Measurements from ENCODE around the gene NR2C1. TPM values are rescaled to one million over a fixed set of nuclear protein-coding genes. Genes with fewer than 3 reads are reported as not detected.

The NR2C1 gene
- total RNA-seq, 1 donor from 2014 or later = 187 TPM

DNA sequence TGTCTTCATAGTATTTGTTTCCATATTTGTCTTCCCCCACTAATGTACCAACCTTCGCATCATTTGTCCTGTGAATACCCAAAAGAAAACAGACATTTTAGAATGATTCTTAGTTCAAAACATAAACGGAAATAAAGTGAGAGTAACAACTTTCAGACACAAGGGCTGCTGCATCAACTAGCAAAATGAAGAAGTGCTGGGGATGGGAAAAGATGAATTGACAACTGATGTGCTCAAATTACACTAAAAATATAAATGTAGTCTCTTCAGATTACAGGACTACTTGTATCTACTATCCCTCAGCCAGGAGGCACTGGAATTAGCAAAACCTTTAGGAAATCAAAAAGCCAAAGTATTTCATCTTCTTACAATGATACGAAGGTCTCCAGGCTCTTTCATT lies 70.7 kb downstream of the NR2C1 start:
- Histone ChIP-seq H3K9me3 (ENCODE audit: low read depth) (no peaks in the 10 kb centered on the region), H3F3A (ENCODE audit: low read depth) (no peaks in the 10 kb centered on the region), H3K27ac (no peak overlapping the region), H2AFZ (replicated peaks) (peak overlapping the region; percentile 77), H3K36me3 (peaks cover 7% of the 10 kb centered on the region), H3K9ac (peak overlapping the region; percentile 56), H3K79me2 (ENCODE audit: low read depth) (peaks cover 50% of the 10 kb centered on the region), H4K20me1 (ENCODE audit: low read depth) (no peaks in the 10 kb centered on the region), H3K4me3 (peak overlapping the region; percentile 81), H3K27me3 (no peaks in the 10 kb centered on the region), H3K4me1 (peaks cover 4% of the 10 kb centered on the region), H3K4me2 (peak overlapping the region; percentile 89)
- H3K36me3 Mint-ChIP-seq = peaks cover 11% of the 10 kb centered on the region
- H3K27ac Mint-ChIP-seq = peak overlapping the region; percentile 20
- H3K4me3 Mint-ChIP-seq = peak overlapping the region; percentile 98
- peaks cover 15% of the 10 kb centered on the region for H3K9me3 Mint-ChIP-seq
- no peak for DNase-seq (ENCODE audit: low spot score)
- TF ChIP-seq EZH2phosphoT487 (IDR thresholded peaks at IDR 0.05) = no peak
- TF ChIP-seq EZH2 (IDR thresholded peaks at IDR 0.05) = no peak
- TF ChIP-seq, protein P1, sequence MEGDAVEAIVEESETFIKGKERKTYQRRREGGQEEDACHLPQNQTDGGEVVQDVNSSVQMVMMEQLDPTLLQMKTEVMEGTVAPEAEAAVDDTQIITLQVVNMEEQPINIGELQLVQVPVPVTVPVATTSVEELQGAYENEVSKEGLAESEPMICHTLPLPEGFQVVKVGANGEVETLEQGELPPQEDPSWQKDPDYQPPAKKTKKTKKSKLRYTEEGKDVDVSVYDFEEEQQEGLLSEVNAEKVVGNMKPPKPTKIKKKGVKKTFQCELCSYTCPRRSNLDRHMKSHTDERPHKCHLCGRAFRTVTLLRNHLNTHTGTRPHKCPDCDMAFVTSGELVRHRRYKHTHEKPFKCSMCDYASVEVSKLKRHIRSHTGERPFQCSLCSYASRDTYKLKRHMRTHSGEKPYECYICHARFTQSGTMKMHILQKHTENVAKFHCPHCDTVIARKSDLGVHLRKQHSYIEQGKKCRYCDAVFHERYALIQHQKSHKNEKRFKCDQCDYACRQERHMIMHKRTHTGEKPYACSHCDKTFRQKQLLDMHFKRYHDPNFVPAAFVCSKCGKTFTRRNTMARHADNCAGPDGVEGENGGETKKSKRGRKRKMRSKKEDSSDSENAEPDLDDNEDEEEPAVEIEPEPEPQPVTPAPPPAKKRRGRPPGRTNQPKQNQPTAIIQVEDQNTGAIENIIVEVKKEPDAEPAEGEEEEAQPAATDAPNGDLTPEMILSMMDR (IDR thresholded peaks at IDR 0.05) = no peak
- no peaks in the 10 kb centered on the region for H3K27me3 Mint-ChIP-seq (ENCODE audit: insufficient read depth, low read depth)
- peaks cover 8% of the 10 kb centered on the region for H3K4me1 Mint-ChIP-seq

DNA sequence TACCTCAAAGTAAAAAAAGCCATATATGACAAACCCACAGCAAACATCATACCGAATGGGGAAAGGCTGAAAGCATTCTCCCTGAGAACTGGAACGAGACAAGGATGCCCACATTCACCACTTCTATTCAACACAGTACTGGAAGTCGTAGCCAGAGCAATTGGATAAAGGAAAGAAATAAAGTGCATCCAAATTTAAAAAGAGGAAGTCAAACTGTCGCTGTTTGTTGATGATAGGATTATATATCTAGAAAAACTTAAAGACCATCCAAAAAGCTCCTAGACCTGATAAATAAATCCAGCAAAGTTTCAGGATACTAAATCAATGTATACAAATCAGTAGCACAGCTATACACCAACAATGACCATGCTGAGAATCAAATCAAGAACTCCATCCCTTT lies 75.1 kb downstream of the NR2C1 start:
- H3K79me2 ChIP-seq (ENCODE audit: low read depth) = peaks cover 76% of the 10 kb centered on the region
- Mint-ChIP-seq H3K27ac (no peak overlapping the region), H3K4me1 (peaks cover 4% of the 10 kb centered on the region), H3K4me3 (no peak overlapping the region), H3K36me3 (peaks cover 16% of the 10 kb centered on the region), H3K27me3 (ENCODE audit: insufficient read depth, low read depth) (no peaks in the 10 kb centered on the region), H3K9me3 (no peaks in the 10 kb centered on the region)
- no peak for DNase-seq (ENCODE audit: low spot score)
- H4K20me1 ChIP-seq (ENCODE audit: low read depth) = no peaks in the 10 kb centered on the region
- no peak overlapping the region for H3K4me2 ChIP-seq
- no peaks in the 10 kb centered on the region for H3K27me3 ChIP-seq
- H3K9me3 ChIP-seq (ENCODE audit: low read depth) = no peaks in the 10 kb centered on the region
- peaks cover 7% of the 10 kb centered on the region for H3K36me3 ChIP-seq
- H3K4me3 ChIP-seq = no peak overlapping the region
- no peak overlapping the region for H3K27ac ChIP-seq
- H3F3A ChIP-seq (ENCODE audit: low read depth) = no peaks in the 10 kb centered on the region
- H3K9ac ChIP-seq = no peak overlapping the region
- TF ChIP-seq, protein P1 (IDR thresholded peaks at IDR 0.05) = no peak
- TF ChIP-seq EZH2phosphoT487 (IDR thresholded peaks at IDR 0.05) = no peak
- no peak for TF ChIP-seq EZH2 (IDR thresholded peaks at IDR 0.05)
- no peak overlapping the region for H2AFZ ChIP-seq (replicated peaks)
- peaks cover 4% of the 10 kb centered on the region for H3K4me1 ChIP-seq

DNA sequence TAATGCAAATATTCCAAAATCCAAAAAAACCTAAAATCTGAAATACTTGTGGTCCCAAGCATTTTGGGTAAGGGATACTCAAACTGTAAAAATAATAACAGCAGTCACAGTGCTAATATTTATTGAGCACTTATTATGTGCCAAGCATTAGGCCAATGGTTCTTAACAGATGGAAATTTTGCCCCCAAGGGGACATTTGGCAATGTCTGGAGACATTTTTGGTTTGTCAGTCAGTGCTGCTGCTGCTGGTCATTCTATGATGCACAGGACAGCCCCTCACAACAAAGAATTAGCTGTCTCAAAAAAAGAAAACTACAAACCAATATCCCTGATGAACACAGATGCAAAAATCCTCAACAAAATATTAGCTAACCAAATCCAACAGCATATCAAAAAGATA lies 75.7 kb downstream of the NR2C1 start:
- peaks cover 16% of the 10 kb centered on the region for H3K36me3 Mint-ChIP-seq
- H3K4me3 Mint-ChIP-seq = no peak overlapping the region
- no peak overlapping the region for H3K4me2 ChIP-seq
- TF ChIP-seq EZH2 (IDR thresholded peaks at IDR 0.05) = no peak
- TF ChIP-seq EZH2phosphoT487 (IDR thresholded peaks at IDR 0.05) = no peak
- TF ChIP-seq, protein P1 (IDR thresholded peaks at IDR 0.05) = no peak
- no peaks in the 10 kb centered on the region for H4K20me1 ChIP-seq (ENCODE audit: low read depth)
- H3F3A ChIP-seq (ENCODE audit: low read depth) = no peaks in the 10 kb centered on the region
- no peak overlapping the region for H3K27ac Mint-ChIP-seq
- H3K4me3 ChIP-seq = no peak overlapping the region
- H3K9ac ChIP-seq = no peak overlapping the region
- no peaks in the 10 kb centered on the region for H3K9me3 ChIP-seq (ENCODE audit: low read depth)
- no peak overlapping the region for H2AFZ ChIP-seq (replicated peaks)
- H3K27me3 Mint-ChIP-seq (ENCODE audit: insufficient read depth, low read depth) = no peaks in the 10 kb centered on the region
- H3K27me3 ChIP-seq = no peaks in the 10 kb centered on the region
- no peak overlapping the region for H3K27ac ChIP-seq
- DNase-seq (ENCODE audit: low spot score) = no peak
- peaks cover 3% of the 10 kb centered on the region for H3K4me1 ChIP-seq
- peaks cover 3% of the 10 kb centered on the region for H3K4me1 Mint-ChIP-seq
- no peaks in the 10 kb centered on the region for H3K9me3 Mint-ChIP-seq
- peaks cover 7% of the 10 kb centered on the region for H3K36me3 ChIP-seq
- H3K79me2 ChIP-seq (ENCODE audit: low read depth) = peaks cover 70% of the 10 kb centered on the region

Data from neural progenitor cell (in vitro differentiated cells).